ENCODE results near the gene HOXA7.

The HOXA7 gene

GRCh38 chr7:27156508-27156898, at the start of gene HOXA7:
TSS of gene HOXA7 (minus strand) at chr7:27156675. CDS start at chr7:27156545, 130 bp downstream.
- DNase-seq (ENCODE audit: low read depth, low spot score) = no peak

- DNase-seq (ENCODE audit: low read depth, low spot score) = no peak
Observed at GRCh38 chr7:27205325-27206280, 49.1 kb upstream of the HOXA7 start.

- DNase-seq (ENCODE audit: low read depth, low spot score) = no peak
Observed at GRCh38 chr7:27204851-27205322, 48.4 kb upstream of the HOXA7 start.

- DNase-seq (ENCODE audit: low read depth, low spot score) = no peak
Observed at GRCh38 chr7:27203964-27204594, 47.6 kb upstream of the HOXA7 start.

GRCh38 chr7:27203365-27203953, 47.0 kb upstream of the HOXA7 start:
- no peak for DNase-seq (ENCODE audit: low read depth, low spot score)

GRCh38 chr7:27202862-27203134, 46.3 kb upstream of the HOXA7 start:
- no peak for DNase-seq (ENCODE audit: low read depth, low spot score)

- no peak for DNase-seq (ENCODE audit: low read depth, low spot score)
Observed at GRCh38 chr7:27202018-27202861, 45.8 kb upstream of the HOXA7 start.

- no peak for DNase-seq (ENCODE audit: low read depth, low spot score)
Observed at GRCh38 chr7:27201580-27202017, 45.1 kb upstream of the HOXA7 start.

- no peak for DNase-seq (ENCODE audit: low read depth, low spot score)
Observed at GRCh38 chr7:27200761-27201579, 44.5 kb upstream of the HOXA7 start.

- DNase-seq (ENCODE audit: low read depth, low spot score) = no peak
Observed at GRCh38 chr7:27199849-27200760, 43.6 kb upstream of the HOXA7 start, which contains the start of gene HOXA13. TSS of gene HOXA13 (minus strand) at chr7:27200091. CDS start at chr7:27200077, 14 bp downstream.

GRCh38 chr7:27198871-27199801, 42.7 kb upstream of the HOXA7 start:
- no peak for DNase-seq (ENCODE audit: low read depth, low spot score)

GRCh38 chr7:27198138-27198841, 41.8 kb upstream of the HOXA7 start:
- no peak for DNase-seq (ENCODE audit: low read depth, low spot score)

GRCh38 chr7:27197137-27198042, 40.9 kb upstream of the HOXA7 start:
- DNase-seq (ENCODE audit: low read depth, low spot score) = no peak

- peak; percentile 70 for DNase-seq (ENCODE audit: low read depth, low spot score)
Observed at GRCh38 chr7:27196287-27196767, 39.9 kb upstream of the HOXA7 start.

GRCh38 chr7:27194686-27195379, 38.4 kb upstream of the HOXA7 start:
- DNase-seq (ENCODE audit: low read depth, low spot score) = no peak

GRCh38 chr7:27194002-27194352, 37.5 kb upstream of the HOXA7 start:
- DNase-seq (ENCODE audit: low read depth, low spot score) = no peak
